ENCODE data around the gene AGRN.

DNA sequence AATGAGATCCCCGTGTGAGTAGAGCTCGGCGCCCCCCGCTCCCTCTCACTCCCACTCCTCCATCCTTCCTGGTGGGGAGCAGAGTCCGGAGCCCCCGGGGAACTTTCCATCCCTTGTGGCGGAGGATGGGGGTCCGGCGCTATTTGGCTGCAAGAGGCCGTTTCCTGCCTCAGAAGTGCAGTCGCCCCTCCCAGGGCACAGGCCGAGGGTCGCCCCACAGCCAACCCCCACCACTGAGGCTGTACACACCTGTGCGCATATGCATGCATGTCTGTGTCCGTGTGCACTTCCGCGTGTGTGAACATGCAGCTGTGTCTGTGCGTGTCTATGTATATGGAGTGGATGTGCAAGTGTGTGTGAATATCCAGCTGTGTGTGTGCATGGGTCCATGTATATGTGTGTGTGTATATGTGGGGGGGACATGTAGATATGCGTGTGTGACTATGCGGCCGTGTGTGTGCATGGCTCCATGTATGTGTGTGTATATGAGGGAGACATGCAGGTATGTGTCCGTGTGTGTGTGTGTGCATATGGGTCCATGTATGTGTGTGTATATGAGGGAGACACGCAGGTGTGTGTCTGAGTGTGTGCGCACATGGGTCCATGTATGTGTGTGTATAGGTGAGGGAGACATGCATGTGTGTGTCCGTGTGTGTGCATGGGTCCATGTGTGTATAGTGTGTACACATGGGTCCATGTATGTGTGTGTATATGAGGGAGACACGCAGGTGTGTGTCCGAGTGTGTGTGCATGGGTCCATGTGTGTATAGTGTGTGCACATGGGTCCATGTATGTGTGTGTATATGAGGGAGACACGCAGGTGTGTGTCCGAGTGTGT, 32.3 kb downstream of the AGRN start:
- TF ChIP-seq, protein P1, sequence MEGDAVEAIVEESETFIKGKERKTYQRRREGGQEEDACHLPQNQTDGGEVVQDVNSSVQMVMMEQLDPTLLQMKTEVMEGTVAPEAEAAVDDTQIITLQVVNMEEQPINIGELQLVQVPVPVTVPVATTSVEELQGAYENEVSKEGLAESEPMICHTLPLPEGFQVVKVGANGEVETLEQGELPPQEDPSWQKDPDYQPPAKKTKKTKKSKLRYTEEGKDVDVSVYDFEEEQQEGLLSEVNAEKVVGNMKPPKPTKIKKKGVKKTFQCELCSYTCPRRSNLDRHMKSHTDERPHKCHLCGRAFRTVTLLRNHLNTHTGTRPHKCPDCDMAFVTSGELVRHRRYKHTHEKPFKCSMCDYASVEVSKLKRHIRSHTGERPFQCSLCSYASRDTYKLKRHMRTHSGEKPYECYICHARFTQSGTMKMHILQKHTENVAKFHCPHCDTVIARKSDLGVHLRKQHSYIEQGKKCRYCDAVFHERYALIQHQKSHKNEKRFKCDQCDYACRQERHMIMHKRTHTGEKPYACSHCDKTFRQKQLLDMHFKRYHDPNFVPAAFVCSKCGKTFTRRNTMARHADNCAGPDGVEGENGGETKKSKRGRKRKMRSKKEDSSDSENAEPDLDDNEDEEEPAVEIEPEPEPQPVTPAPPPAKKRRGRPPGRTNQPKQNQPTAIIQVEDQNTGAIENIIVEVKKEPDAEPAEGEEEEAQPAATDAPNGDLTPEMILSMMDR (IDR thresholded peaks at IDR 0.05): no peak
- no peak for TF ChIP-seq POLR2A (IDR thresholded peaks at IDR 0.05; ENCODE audit: low read depth)

Data from esophagus muscularis mucosa (tissue), 3 donors.